ENCODE measurements around the gene FRMPD1.

FRMPD1 gene

DNA sequence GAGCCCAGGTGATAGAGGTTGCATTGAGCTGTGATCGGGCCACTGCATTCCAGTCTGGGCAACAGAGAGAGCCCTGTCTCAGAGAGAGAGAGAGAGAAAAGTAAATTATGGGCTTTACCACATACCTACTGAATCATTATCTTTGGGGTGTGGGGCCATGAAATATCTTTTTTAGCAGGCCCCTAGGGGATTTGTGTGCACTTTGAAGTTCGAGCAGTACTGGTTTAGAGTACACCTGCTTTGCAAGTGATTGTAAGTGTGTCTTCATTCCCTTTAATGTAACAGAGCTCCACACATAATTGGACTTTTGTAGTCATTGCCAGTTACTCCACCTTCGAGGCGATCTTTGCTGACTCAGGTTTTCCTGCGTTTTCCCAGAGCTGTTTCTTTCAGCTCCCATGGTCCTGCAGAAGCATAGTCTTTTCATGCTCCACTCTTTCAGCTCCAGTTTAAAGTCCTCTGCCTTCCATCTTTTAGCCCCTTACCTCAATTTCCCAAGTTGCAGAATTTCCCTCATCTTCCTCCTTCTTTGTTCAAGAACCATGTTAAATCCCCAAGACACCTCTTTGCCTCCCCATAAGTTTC lies 24.0 kb upstream of the FRMPD1 start:
- intact Hi-C loops (cut with DNase I): no loop called here
- no peak for DNase-seq

DNA sequence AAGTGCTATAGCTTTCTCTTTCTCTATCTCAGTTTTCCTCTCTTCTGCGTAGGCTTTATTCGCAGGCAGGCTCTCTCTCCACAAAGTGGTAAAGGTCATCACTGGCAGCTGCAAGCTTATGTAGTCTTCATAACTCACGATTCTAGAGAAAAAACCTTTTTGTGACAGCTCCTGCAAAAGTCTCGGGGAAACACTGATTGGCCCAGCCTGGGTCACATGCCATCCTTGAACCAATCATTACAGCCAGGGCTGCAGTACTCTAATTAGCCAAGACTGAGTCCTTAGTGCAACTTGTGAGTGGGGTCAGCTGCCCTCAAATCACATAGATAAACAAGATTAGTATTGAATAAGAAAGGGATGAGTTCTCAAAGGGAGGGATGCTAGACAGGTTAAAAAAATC lies 18.3 kb upstream of the FRMPD1 start:
- DNase-seq: no peak
- intact Hi-C loops (cut with DNase I): no loop called here

- intact Hi-C loops (cut with DNase I): no loop called here
- no peak for DNase-seq
Measured at GRCh38 chr9:37635808-37636207, 14.9 kb upstream of the FRMPD1 start.

- intact Hi-C loops (cut with DNase I): no loop called here
- DNase-seq: no peak
Measured at GRCh38 chr9:37636511-37637448, 14.0 kb upstream of the FRMPD1 start.

DNA sequence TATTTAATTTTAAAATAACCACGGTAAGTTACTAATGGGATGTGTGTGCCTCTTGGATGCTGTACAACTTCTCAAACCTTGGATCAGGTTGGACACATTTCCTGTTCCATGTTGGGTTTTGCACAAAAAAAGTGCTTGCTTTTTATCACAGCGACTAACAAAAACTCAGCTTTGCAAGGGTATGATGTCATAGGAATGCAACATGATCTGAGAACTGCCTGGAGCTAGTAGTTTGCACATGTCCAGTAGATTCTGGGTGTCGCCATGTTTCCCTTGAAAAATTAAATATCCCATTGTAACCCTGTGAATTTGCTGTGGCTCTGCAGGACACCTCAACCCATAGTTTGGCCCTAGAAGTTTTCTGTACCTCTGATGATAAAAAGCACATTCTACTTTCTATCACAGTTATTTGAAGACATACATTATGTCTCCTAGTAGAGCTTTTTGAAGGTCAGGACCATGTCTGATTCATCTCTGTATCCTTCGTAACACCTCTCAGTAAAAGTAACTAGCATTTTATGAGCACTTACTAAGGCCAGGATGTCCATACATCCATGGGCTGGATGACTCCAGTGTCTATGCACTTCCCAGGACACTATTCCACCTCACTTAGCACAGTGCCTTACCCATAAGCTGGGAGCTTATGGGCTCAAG lies 11.5 kb upstream of the FRMPD1 start:
- intact Hi-C loops (cut with DNase I): no loop called here
- DNase-seq: no peak

DNA sequence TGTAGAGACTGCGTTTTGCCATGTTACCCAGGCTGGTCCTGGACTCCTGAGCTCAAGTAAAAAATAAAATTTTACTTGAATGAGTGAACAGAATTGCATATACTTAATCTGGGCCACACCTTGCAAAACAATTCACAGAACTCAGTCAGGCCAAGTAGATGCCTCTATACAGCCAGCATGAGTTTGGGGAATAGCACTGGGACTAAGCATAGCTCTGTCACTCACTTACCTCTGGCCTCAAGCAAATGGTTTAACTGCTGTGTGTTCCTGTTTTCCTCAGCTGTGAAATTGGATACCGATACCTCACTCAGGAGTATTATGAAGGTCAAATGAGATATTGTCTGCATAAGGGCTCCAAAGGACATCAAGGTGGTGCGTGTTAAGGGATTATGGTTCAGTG lies 10.9 kb upstream of the FRMPD1 start:
- intact Hi-C loops (cut with DNase I): no loop called here
- no peak for DNase-seq

DNA sequence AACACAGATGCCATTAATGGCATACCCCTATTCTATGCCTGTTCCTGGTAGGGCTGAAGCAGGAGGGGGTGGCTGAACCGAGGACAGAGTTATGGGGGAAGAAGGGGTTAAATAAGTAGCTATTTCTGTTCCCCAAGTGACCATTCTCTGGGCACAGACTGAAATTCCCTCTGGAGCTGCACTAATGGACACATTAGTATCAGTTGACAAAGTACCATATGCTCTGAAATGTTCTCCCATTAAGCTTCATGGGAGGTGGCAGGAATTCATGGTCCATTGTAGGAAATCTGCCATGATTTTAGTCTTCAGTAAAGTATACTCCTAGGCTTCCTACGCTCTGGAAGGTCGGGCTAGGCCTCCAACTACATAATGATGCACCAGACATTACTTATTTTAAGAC lies 10.5 kb upstream of the FRMPD1 start:
- intact Hi-C loops (cut with DNase I): no loop called here
- DNase-seq: no peak

DNA sequence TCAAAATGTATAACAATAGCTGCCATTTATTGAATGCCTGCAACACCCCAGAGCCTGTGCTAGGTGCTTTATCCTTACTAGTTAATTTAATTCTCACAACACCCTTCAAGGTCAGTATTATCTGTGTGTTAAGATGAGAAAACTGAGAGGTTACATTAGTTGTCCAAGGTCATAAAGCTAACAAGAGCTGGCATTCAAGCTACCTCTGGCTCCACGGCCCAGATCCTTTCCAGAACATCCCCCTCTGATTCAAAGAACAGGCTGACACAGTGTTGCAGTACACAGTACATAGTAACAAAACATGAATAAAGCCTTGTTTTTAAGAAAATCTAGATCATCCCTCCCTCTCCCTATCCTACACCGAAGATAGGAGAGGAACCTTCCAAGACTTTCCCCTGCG lies 9.4 kb upstream of the FRMPD1 start:
- DNase-seq: no peak
- intact Hi-C loops (cut with DNase I): no loop called here

DNA sequence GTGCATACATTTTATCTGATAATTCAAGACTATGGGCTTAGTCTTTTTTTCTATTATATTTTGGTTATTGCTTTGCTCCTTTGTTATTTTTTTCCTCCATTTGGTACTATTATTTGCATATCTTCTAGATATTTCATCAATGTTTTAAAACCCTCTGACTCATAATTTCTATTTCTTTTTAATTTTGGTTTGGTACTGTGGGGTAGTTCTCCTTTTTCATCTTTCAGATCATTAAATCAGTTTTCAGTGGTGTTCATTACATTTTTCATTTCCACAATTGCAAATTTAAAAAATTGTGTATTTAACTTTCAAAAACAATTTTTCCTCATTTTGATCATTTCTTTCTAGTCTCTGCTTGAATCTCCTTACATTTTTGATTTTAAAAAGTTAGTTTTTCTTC lies 7.5 kb upstream of the FRMPD1 start:
- no peak for DNase-seq
- intact Hi-C loops (cut with DNase I): no loop called here

GRCh38 chr9:37645903-37646506 lies 4.7 kb upstream of the FRMPD1 start:
- intact Hi-C loops (cut with DNase I): no loop called here
- DNase-seq: no peak

- intact Hi-C loops (cut with DNase I): no loop called here
- DNase-seq: peak in 1 of 42 donors; percentile 61
Measured at GRCh38 chr9:37650299-37650872, 368 bp upstream of the FRMPD1 start.

DNA sequence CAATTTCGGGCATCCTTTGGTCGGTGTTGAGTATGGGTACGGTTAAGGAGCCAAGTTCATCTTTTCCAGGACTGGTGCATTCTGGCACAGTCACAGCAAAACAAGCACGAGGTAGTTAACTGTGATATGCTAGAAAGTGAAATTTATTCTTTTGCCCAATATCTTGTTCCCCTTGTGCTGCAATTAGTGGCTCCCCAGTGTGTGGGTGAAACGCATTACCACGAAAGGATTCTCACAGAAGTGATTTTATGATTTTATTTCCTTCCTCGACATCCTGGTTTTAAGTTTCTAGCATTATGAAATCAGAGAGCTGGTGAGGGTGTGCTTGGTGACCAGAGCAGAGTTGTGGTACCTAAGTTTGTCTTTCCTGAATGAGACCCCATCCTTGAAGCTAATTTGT lies 1.5 kb downstream of the FRMPD1 start:
- intact Hi-C loops (cut with DNase I): no loop called here
- DNase-seq: no peak

DNA sequence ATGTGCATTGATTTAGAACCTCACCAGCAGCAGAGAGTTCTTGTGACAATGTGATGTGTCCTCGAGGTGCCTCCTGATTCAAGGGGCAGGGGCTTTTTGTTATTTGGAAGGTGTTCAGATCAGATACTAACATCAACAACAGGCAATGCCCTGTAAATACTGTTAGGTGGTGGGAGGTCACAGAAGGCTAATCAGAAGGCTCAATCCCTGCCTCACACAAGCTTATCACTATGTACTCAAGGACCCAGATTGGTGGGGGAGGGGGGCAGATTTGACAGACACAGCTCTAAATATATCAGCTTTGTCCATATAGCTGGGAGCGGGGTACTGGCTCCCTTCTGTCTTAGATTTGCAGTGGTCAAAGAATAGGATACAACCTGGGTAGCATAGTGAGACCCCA lies 2.6 kb downstream of the FRMPD1 start:
- intact Hi-C loops (cut with DNase I): no loop called here
- DNase-seq: no peak

GRCh38 chr9:37656936-37657335 lies 6.2 kb downstream of the FRMPD1 start:
- intact Hi-C loops (cut with DNase I): no loop called here
- no peak for DNase-seq

GRCh38 chr9:37660691-37661090 lies 9.9 kb downstream of the FRMPD1 start:
- no peak for DNase-seq
- intact Hi-C loops (cut with DNase I): no loop called here

DNA sequence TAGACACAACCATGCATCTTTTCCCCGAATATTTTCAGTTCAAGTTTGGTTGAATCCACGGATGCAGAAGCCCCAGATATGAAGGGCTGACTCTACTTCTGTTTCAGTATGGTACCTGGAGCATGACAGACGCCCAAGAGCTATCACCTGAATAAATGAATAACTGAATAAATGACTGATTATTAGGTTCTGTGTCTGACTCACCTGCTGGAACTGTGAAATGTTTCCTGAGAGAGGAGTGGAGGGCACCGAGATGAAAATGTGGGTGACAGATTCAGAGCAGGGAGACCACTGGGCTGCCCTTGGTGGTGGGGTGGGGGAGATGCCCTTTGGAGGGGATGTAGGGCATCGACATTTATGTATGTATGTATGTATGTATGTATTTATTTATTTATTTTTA lies 13.2 kb downstream of the FRMPD1 start:
- DNase-seq: no peak
- intact Hi-C loops (cut with DNase I): no loop called here

DNA sequence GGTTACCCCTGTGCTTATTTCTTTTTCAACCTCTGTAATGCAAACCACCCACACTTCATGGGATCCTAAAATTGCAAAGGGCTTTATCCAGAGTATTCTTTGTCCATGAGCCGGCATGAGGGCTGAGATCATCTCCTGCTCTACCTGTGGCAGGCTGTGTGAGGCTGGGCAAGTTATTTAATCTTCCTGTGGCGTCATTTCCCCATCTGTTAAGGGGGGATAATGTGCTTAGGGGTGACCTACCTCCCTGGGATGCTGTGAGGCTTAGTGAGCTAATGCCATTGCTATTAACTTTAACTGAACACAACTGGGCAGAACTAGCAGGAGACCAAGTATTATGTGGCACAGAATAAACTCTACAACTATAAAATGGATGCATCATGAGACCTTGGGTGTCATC lies 17.0 kb downstream of the FRMPD1 start:
- intact Hi-C loops (cut with DNase I): no loop called here
- DNase-seq: no peak

GRCh38 chr9:37668116-37668601 lies 17.4 kb downstream of the FRMPD1 start:
- intact Hi-C loops (cut with DNase I): no loop called here
- DNase-seq: no peak

- intact Hi-C loops (cut with DNase I): no loop called here
- DNase-seq: no peak
Measured at GRCh38 chr9:37669232-37669631, 18.5 kb downstream of the FRMPD1 start.

GRCh38 chr9:37675661-37676060 lies 24.9 kb downstream of the FRMPD1 start:
- intact Hi-C loops (cut with DNase I): no loop called here
- DNase-seq: no peak
